Sigmoid colon (tissue), 7 donors: ENCODE results near the gene IL17RD. TPM values are rescaled to one million over a fixed set of nuclear protein-coding genes. Genes with fewer than 3 reads are reported as not detected.

Experiments
- DNase-seq: peaks from one replicate; pipeline ENCODE4 v3.0.0-alpha.2; 2019
- H3K27ac ChIP-seq, 4 donors: fragments of 200-600 bp; sonication (generic); one replicate each; pipeline ENCODE4 v1.5.1; 2016 to 2019; ENCODE audit warnings: mild to moderate bottlenecking in 1 of 4
- H3K27me3 ChIP-seq, 3 donors: fragments of 200-600 bp; sonication (generic); one replicate each; pipeline ENCODE4 v1.5.1; 2019; ENCODE audit warnings: mild to moderate bottlenecking in 1 of 3
- H3K36me3 ChIP-seq, 4 donors: fragments of 200-600 bp; sonication (generic); one replicate each; pipeline ENCODE4 v1.5.1; 2016 to 2019
- H3K4me1 ChIP-seq, 4 donors: fragments of 200-600 bp; sonication (generic); one replicate each; pipeline ENCODE4 v1.5.1; 2017 to 2019
- H3K4me3 ChIP-seq, 4 donors: fragments of 200-600 bp; sonication (generic); one replicate each; pipeline ENCODE4 v1.5.1; 2017 to 2019; ENCODE audit warnings: mild to moderate bottlenecking in 2 of 4, moderate library complexity in 1 of 4
- H3K9me3 ChIP-seq, 4 donors: fragments of 200-600 bp in 3 of 4; sonication (generic) in 3 of 4; one replicate each; pipeline versions ENCODE4 v1.5.1 to v1.6.1; 2013 to 2019
- EP300 ChIP-seq, 4 donors: sonication (generic); formaldehyde crosslinking; IDR thresholded peaks; one replicate each; pipeline ENCODE4 v1.6.1; 2017; ENCODE audit warnings: antibody characterized with exemption in 4 of 4
- POLR2A ChIP-seq, 2 donors: fragments of 450-650 bp; IDR thresholded peaks; one replicate each; pipeline ENCODE4 v1.6.1; 2016; ENCODE audit warnings: antibody characterized with exemption in 2 of 2, mild to moderate bottlenecking in 2 of 2, moderate library complexity in 2 of 2
- POLR2AphosphoS5 ChIP-seq, 4 donors: sonication (generic); formaldehyde crosslinking; IDR thresholded peaks; one replicate each; pipeline ENCODE4 v1.6.1; 2017; ENCODE audit warnings: antibody characterized with exemption in 4 of 4
- WGBS, 2 donors: extraction: QIAGEN DNeasy Blood & Tissue Kit; methylation state at CpG; one replicate each; pipeline ENCODE4 v1.1.7; 2013; 5-methylcytosine and 5-hydroxymethylcytosine counted together
- intact Hi-C: fragments of 100-400 bp; cut with DNase I; formaldehyde crosslinking; loops from one replicate; pipeline ENCODE4 v1.15.1; 2023
- polyA plus RNA-seq, 3 donors: library from polyadenylated mRNA; stranded (reverse); fragments of 200-250 nt; gene quantifications; one replicate each; pipeline ENCODE4 v1.2.3, GENCODE V29; 2013
- total RNA-seq, 4 donors: library from RNA; depleted of rRNA; stranded (reverse); fragments of >200 nt; gene quantifications; one replicate each; pipeline ENCODE4 v1.1.0, GENCODE V29; 2016
- TF ChIP-seq, protein P1 (sequence below), 4 experiments: fragments of 450-650 bp in 3 of 4; fragments of 200-600 bp in 1 of 4; IDR thresholded peaks; one replicate each; pipeline ENCODE4 v1.5.1; 2016 to 2019; ENCODE audit warnings: antibody characterized with exemption in 4 of 4, mild to moderate bottlenecking in 3 of 4, moderate library complexity in 2 of 4
- donor health status: healthy with polysubstance abuse.
- donor health status: Bipolar disorder and iron deficiency.
- donor health status: healthy.

IL17RD gene
- total and polyA plus RNA-seq, 7 donors: under 0.01 to 46.8 (median 16.8) TPM

DNA sequence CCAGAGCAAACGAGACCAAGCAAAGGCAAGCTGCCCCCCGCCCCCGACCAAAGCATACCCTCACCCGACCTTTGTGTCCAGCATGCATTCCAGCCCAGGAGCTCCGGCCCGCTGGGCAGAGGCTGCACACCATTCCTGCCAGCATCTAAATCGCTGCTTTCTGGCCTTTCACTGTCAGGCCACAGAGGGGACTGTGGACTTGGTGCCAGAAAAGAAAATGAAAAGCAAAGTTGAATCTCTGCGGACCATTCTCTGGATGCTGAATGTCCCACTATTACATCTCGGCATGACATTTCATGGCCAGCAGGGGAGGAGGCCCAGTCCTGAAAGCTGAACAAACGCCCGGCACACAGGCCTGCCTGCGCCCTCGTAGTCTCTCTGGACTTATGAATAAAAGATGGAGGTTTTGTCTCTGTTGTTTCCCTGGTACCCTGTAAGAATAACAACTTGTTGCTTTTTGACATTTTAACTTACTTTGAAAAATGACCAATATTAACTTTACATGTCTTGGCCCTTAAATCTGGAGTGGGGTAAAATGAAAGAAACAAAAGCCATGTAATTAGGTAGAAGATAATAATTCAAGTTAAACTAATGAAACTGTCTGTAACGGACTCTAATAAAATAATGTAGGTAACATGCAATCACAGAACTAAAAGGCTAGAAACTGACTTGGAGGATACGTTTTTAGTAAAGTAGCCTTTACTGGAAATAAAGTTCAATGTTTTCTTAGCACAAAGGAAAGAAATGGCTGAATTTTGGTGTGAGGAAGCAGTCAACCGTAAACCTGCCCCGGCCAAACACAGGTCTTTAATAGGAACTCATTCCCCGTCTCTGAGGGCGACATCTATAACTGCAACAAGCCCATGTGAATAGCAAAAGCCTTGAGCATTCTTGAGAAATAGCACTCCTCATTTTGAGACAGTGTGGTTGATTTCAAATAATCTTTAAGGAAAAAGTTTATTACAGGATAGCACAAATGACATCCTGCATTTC is 12.7 kb downstream of the IL17RD start:
- no peak for TF ChIP-seq POLR2AphosphoS5 (IDR thresholded peaks at IDR 0.05)
- TF ChIP-seq, protein P1, sequence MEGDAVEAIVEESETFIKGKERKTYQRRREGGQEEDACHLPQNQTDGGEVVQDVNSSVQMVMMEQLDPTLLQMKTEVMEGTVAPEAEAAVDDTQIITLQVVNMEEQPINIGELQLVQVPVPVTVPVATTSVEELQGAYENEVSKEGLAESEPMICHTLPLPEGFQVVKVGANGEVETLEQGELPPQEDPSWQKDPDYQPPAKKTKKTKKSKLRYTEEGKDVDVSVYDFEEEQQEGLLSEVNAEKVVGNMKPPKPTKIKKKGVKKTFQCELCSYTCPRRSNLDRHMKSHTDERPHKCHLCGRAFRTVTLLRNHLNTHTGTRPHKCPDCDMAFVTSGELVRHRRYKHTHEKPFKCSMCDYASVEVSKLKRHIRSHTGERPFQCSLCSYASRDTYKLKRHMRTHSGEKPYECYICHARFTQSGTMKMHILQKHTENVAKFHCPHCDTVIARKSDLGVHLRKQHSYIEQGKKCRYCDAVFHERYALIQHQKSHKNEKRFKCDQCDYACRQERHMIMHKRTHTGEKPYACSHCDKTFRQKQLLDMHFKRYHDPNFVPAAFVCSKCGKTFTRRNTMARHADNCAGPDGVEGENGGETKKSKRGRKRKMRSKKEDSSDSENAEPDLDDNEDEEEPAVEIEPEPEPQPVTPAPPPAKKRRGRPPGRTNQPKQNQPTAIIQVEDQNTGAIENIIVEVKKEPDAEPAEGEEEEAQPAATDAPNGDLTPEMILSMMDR (IDR thresholded peaks at IDR 0.05): peak in 3 of 4 experiments; percentile 16 to 53 (median 27)
- Histone ChIP-seq H3K9me3 (no peaks in the 10 kb centered on the region), H3K27me3 (no peaks in the 10 kb centered on the region), H3K4me1 (peaks cover 0 to 55% (median 39%) of the 10 kb centered on the region in 4 donors), H3K4me3 (peak overlapping the region in 3 of 4 donors; percentile 23 to 38 (median 31)), H3K36me3 (no peaks in the 10 kb centered on the region), H3K27ac (peak overlapping the region; percentile 21 to 74 (median 66))
- 81 to 92% methylated on average over 19 of the region's 19 CpGs for WGBS, 2 donors
- intact Hi-C loops: no loop called here
- DNase-seq: no peak

DNA sequence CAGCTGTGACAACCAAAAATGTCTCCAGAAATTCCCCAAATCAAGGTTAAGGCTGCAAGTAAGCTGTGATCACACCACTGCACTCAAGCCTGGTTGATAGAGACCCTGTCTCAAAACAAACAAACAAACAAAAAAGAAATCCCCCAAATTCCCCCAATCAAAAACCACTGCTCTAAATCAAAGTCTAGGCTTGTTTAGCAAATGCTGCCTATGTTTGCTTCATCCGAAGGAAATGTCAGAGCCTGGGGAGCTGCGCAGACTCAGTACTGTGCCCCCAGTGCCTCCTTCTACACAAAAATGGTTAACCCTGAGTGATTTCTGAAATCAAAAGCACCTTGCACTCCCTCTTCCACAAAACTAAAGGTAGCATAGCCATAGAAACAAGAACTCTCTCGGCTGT is 13.4 kb downstream of the IL17RD start:
- peak overlapping the region in 3 of 4 donors; percentile 23 to 38 (median 31) for H3K4me3 ChIP-seq
- no peaks in the 10 kb centered on the region for H3K27me3 ChIP-seq
- DNase-seq: no peak
- WGBS, 2 donors: 86 to 90% methylated on average over 3 of the region's 3 CpGs
- no peak for TF ChIP-seq POLR2AphosphoS5 (IDR thresholded peaks at IDR 0.05)
- TF ChIP-seq, protein P1 (IDR thresholded peaks at IDR 0.05): no peak
- TF ChIP-seq EP300 (IDR thresholded peaks at IDR 0.05): no peak
- no peak for TF ChIP-seq POLR2A (IDR thresholded peaks at IDR 0.05)
- H3K36me3 ChIP-seq: no peaks in the 10 kb centered on the region
- intact Hi-C loops: no loop called here
- H3K27ac ChIP-seq: peak overlapping the region; percentile 21 to 74 (median 66)
- H3K9me3 ChIP-seq: no peaks in the 10 kb centered on the region
- H3K4me1 ChIP-seq: peaks cover 0 to 48% (median 32%) of the 10 kb centered on the region in 4 donors

DNA sequence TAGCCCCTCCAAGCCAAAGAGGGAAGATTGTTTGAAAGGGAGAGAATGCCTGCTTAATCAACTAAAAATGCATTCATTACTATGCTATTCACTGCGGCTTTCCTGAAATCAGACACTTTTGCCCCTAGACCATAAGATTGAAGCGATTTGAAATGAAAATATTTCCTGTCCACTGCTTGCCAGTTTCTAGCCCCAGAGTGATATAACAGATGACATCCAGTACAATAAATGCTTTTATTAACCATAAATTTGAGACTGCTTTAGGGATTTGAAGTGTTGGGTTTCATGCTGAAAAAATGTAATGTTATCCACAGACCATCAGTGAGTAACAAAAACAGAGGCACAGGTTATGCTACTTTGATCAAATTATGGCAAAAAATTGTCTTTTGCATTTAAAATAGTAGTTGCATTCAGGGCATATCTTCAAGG is 14.1 kb downstream of the IL17RD start:
- Histone ChIP-seq H3K27ac (peak overlapping the region in 3 of 4 donors; percentile 62 to 74 (median 71)), H3K4me3 (no peak overlapping the region), H3K36me3 (no peaks in the 10 kb centered on the region), H3K4me1 (peaks cover 0 to 45% (median 31%) of the 10 kb centered on the region in 4 donors), H3K9me3 (no peaks in the 10 kb centered on the region), H3K27me3 (no peaks in the 10 kb centered on the region)
- no peak for DNase-seq
- TF ChIP-seq POLR2A (IDR thresholded peaks at IDR 0.05) (no peak), EP300 (IDR thresholded peaks at IDR 0.05) (no peak), POLR2AphosphoS5 (IDR thresholded peaks at IDR 0.05) (no peak)
- TF ChIP-seq, protein P1 (IDR thresholded peaks at IDR 0.05): no peak
- WGBS, 2 donors: 81 to 93% methylated on average over 2 of the region's 2 CpGs
- intact Hi-C loops: no loop called here

DNA sequence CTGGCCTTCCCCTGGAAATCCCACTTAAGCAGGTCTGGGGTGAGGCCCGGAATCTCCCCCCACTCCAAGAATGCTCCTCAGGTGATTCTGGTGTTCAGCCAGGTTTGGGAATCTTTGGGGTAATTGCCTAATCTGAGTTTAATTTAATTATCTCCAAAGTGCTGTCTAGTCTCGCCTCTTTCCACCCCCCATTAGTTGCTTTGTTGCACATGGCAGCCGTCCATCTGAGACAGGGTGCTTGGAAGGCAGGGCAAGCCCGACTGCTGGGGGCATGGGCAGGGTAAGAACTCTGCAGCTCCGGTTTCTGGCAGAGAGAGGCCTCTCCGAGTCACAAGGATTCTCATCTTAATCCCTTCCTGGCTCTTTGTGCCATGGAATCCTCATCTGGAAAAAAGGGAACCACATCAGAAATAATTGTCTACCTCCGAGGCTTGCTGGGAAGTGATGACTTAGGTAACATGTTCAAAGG is 15.0 kb downstream of the IL17RD start:
- Histone ChIP-seq H3K27ac (peak overlapping the region in 2 of 4 donors; percentile 71 to 74), H3K27me3 (no peaks in the 10 kb centered on the region), H3K36me3 (no peaks in the 10 kb centered on the region), H3K4me1 (peaks cover 0 to 38% (median 24%) of the 10 kb centered on the region in 4 donors), H3K9me3 (no peaks in the 10 kb centered on the region), H3K4me3 (no peak overlapping the region)
- no peak for DNase-seq
- intact Hi-C loops: no loop called here
- 77 to 88% methylated on average over 7 of the region's 7 CpGs for WGBS, 2 donors
- TF ChIP-seq POLR2AphosphoS5 (IDR thresholded peaks at IDR 0.05) (no peak), EP300 (IDR thresholded peaks at IDR 0.05) (no peak), POLR2A (IDR thresholded peaks at IDR 0.05) (no peak)
- TF ChIP-seq, protein P1 (IDR thresholded peaks at IDR 0.05): no peak
